GM23338 (cell line): ENCODE data around the gene SOWAHC. TPM values are rescaled to one million over a fixed set of nuclear protein-coding genes. Genes with fewer than 3 reads are reported as not detected.
A peak's percentile ranks its signal among the peaks of the same experiment; 100 is the strongest.

Experiments
- ATAC-seq: fragments of 200-7000 bp; cut with Tn5 transposase; 3 replicates; pipeline ENCODE4 v1.9.1; 2020
- DNase-seq: peaks from one replicate; pipeline ENCODE4 v3.0.0-alpha.2; 2015; ENCODE audit warnings: low spot score
- H2AFZ ChIP-seq: fragments of 200-600 bp; sonication (generic); 2 replicates; pipeline ENCODE4 v1.8.0; 2016; ENCODE audit warnings: antibody characterized with exemption, mild to moderate bottlenecking, moderate library complexity
- H3F3A ChIP-seq: fragments of 200-600 bp; sonication (generic); replicated peaks from 2 replicates; pipeline ENCODE4 v1.8.0; 2017; ENCODE audit warnings: antibody characterized with exemption, mixed run types, low read depth
- H3K27ac ChIP-seq: fragments of 200-600 bp; sonication (generic); 2 replicates; pipeline ENCODE4 v1.6.1; 2016; ENCODE audit warnings: low read depth
- H3K27me3 ChIP-seq: fragments of 200-600 bp; sonication (generic); 2 replicates; pipeline ENCODE4 v1.8.0; 2016; ENCODE audit warnings: mild to moderate bottlenecking, mixed run types, moderate library complexity; ENCODE audit not compliant: insufficient read depth
- H3K36me3 ChIP-seq: fragments of 200-600 bp; sonication (generic); 2 replicates; pipeline ENCODE4 v1.8.0; 2016; ENCODE audit warnings: mild to moderate bottlenecking; ENCODE audit not compliant: insufficient read depth
- H3K4me1 ChIP-seq: fragments of 200-600 bp; sonication (generic); 2 replicates; pipeline ENCODE4 v1.8.0; 2016; ENCODE audit warnings: mild to moderate bottlenecking, moderate library complexity; ENCODE audit not compliant: insufficient read depth
- H3K4me2 ChIP-seq: fragments of 200-600 bp; sonication (generic); 2 replicates; pipeline ENCODE4 v1.7.1; 2017; ENCODE audit warnings: mixed run types
- H3K4me3 ChIP-seq: fragments of 200-600 bp; sonication (generic); 2 replicates; pipeline ENCODE4 v1.6.1; 2016; ENCODE audit warnings: mixed run types
- H3K79me2 ChIP-seq: fragments of 200-600 bp; sonication (generic); replicated peaks from 2 replicates; pipeline ENCODE4 v1.8.0; 2017; ENCODE audit warnings: mild to moderate bottlenecking; ENCODE audit not compliant: insufficient read depth
- H3K9me2 ChIP-seq: fragments of 200-600 bp; sonication (generic); 2 replicates; pipeline ENCODE4 v1.8.0; 2017; ENCODE audit not compliant: insufficient read depth
- H4K20me1 ChIP-seq: fragments of 200-600 bp; sonication (generic); replicated peaks from 2 replicates; pipeline ENCODE4 v1.8.0; 2017; ENCODE audit warnings: mild to moderate bottlenecking; ENCODE audit not compliant: insufficient read depth
- H3K27ac Mint-ChIP-seq: 2 replicates; pipeline ENCODE4 v1.8.0; 2020; ENCODE audit warnings: inconsistent platforms, mild to moderate bottlenecking, moderate library complexity, mixed read lengths
- H3K27me3 Mint-ChIP-seq: 3 replicates; pipeline ENCODE4 v1.8.0; 2022; ENCODE audit warnings: low read depth, mild to moderate bottlenecking, moderate library complexity, mixed read lengths, inconsistent platforms; ENCODE audit not compliant: insufficient read depth, poor library complexity
- H3K36me3 Mint-ChIP-seq: 3 replicates; pipeline ENCODE4 v1.8.0; 2021; ENCODE audit warnings: low read depth, mild to moderate bottlenecking, inconsistent platforms, moderate library complexity, mixed read lengths
- H3K4me1 Mint-ChIP-seq: 3 replicates; pipeline ENCODE4 v1.8.0; 2020; ENCODE audit warnings: mild to moderate bottlenecking, inconsistent platforms, mixed read lengths
- H3K4me3 Mint-ChIP-seq: 3 replicates; pipeline ENCODE4 v1.8.0; 2021; ENCODE audit warnings: moderate library complexity, mild to moderate bottlenecking, inconsistent platforms, mixed read lengths
- H3K9me3 Mint-ChIP-seq: 3 replicates; pipeline ENCODE4 v1.8.0; 2020; ENCODE audit warnings: moderate library complexity, mild to moderate bottlenecking, inconsistent platforms, mixed read lengths
- CREB1 ChIP-seq: fragments of 250-450 bp; sonication (Bioruptor Pico); IDR thresholded peaks from 2 replicates; pipeline ENCODE4 v1.5.0; 2020; ENCODE audit warnings: low read depth, mild to moderate bottlenecking, moderate library complexity
- CTCF ChIP-seq, 2 experiments: fragments of 200-600 bp in 1 of 2; sonication (generic) in 1 of 2; conservative IDR thresholded peaks; 2 replicates each; pipeline versions ENCODE4 v1.5.1 to v1.6.1; 2016 to 2017; ENCODE audit warnings: antibody characterized with exemption in 2 of 2, low read depth in 2 of 2, mild to moderate bottlenecking in 2 of 2, moderate library complexity in 1 of 2
- ETS1 ChIP-seq: IDR thresholded peaks from 2 replicates; pipeline ENCODE4 v1.6.1; 2016; ENCODE audit warnings: antibody characterized with exemption
- EZH2 ChIP-seq: fragments of 200-600 bp; sonication (generic); IDR thresholded peaks from one replicate; pipeline ENCODE4 v1.8.0; 2017; ENCODE audit warnings: antibody characterized with exemption, mild to moderate bottlenecking, low read depth; ENCODE audit not compliant: unreplicated experiment
- EZH2phosphoT487 ChIP-seq: fragments of 200-600 bp; sonication (generic); IDR thresholded peaks from one replicate; pipeline ENCODE4 v1.8.1; 2018; ENCODE audit warnings: antibody characterized with exemption; ENCODE audit not compliant: unreplicated experiment
- JUNB ChIP-seq: IDR thresholded peaks from one replicate; pipeline ENCODE4 v1.6.1; 2016; ENCODE audit warnings: antibody characterized with exemption; ENCODE audit not compliant: unreplicated experiment
- NANOG ChIP-seq: IDR thresholded peaks from 2 replicates; pipeline ENCODE4 v1.6.1; 2016; ENCODE audit warnings: antibody characterized with exemption, borderline replicate concordance
- POLR2AphosphoS5 ChIP-seq: IDR thresholded peaks from 2 replicates; pipeline ENCODE4 v1.6.1; 2016; ENCODE audit warnings: antibody characterized with exemption, low read depth
- REST ChIP-seq: IDR thresholded peaks from one replicate; pipeline ENCODE4 v1.6.1; 2018; ENCODE audit warnings: antibody characterized with exemption; ENCODE audit not compliant: unreplicated experiment
- STAT1 ChIP-seq: IDR thresholded peaks from one replicate; pipeline ENCODE4 v1.6.1; 2016; ENCODE audit warnings: antibody characterized with exemption; ENCODE audit not compliant: unreplicated experiment
- ZNF114 ChIP-seq: fragments of 250-450 bp; sonication (Bioruptor Pico); IDR thresholded peaks from 2 replicates; pipeline ENCODE4 v1.5.0; 2020; ENCODE audit warnings: mild to moderate bottlenecking, moderate library complexity
- ZNF331 ChIP-seq: fragments of 250-450 bp; sonication (Bioruptor Pico); IDR thresholded peaks from 2 replicates; pipeline ENCODE4 v1.5.0; 2020; ENCODE audit warnings: low read depth, mild to moderate bottlenecking, moderate library complexity
- ZNF462 ChIP-seq: fragments of 250-450 bp; sonication (Bioruptor Pico); IDR thresholded peaks from 2 replicates; pipeline ENCODE4 v1.5.0; 2020; ENCODE audit warnings: mild to moderate bottlenecking, moderate library complexity
- polyA plus RNA-seq: library from polyadenylated mRNA; unstranded; fragments of >200 nt; fragmentation: Nextera tagmentation; extraction: Ambion mirVana; gene quantifications from 2 replicates; pipeline ENCODE4 v1.2.1, GENCODE V29; 2016
- total RNA-seq: library from RNA; depleted of rRNA; stranded (reverse); fragments of >200 nt; shearing (Covaris generic); gene quantifications from 2 replicates; pipeline ENCODE4 v1.2.3, GENCODE V29; 2014

Gene SOWAHC
- total and polyA plus RNA-seq, 2 experiments from 2014 or later: 7.4 to 26.3 TPM

GRCh38 chr2:109648041-109648527, 33.9 kb downstream of the SOWAHC start:
- Histone ChIP-seq H3K36me3 (no peaks in the 10 kb centered on the region), H3F3A (no peaks in the 10 kb centered on the region), H4K20me1 (no peaks in the 10 kb centered on the region), H3K27me3 (no peaks in the 10 kb centered on the region), H2AFZ (peak overlapping the region; percentile 80), H3K4me3 (no peak overlapping the region), H3K4me2 (no peak overlapping the region), H3K27ac (no peak overlapping the region), H3K9me2 (no peaks in the 10 kb centered on the region; the same call in 1 of the 2 replicates), H3K79me2 (no peaks in the 10 kb centered on the region), H3K4me1 (peaks cover 19% of the 10 kb centered on the region)
- Mint-ChIP-seq H3K27ac (peak overlapping the region; percentile 73), H3K36me3 (no peaks in the 10 kb centered on the region), H3K4me1 (peaks cover 24% of the 10 kb centered on the region), H3K9me3 (no peaks in the 10 kb centered on the region; the same call in 2 of the 3 replicates), H3K27me3 (peaks cover 8% of the 10 kb centered on the region), H3K4me3 (no peak overlapping the region)
- TF ChIP-seq CREB1 (CRISPR knock-in tag) (no peak), JUNB (no peak), ZNF462 (CRISPR knock-in tag) (no peak), POLR2AphosphoS5 (no peak), ZNF114 (CRISPR knock-in tag) (no peak), ZNF331 (CRISPR knock-in tag) (no peak), REST (no peak), ETS1 (no peak), STAT1 (no peak), CTCF (conservative IDR thresholded peaks at IDR 0.05; ENCODE audit: low read depth in 2 of 2) (no peak), NANOG (no peak), EZH2 (no peak), EZH2phosphoT487 (no peak)
- no peak for ATAC-seq
- no peak for DNase-seq
